ENCODE measurements around the gene ASB7. TPM values are rescaled to one million over a fixed set of nuclear protein-coding genes. Genes with fewer than 3 reads are reported as not detected.

The ASB7 gene
- total RNA-seq, 2 experiments from 2014 or later: 21.1 to 21.5 TPM

GRCh38 chr15:100696452-100696851 is 94.1 kb downstream of the ASB7 start:
- no peak for ATAC-seq (ENCODE audit: low read depth)
- H3K27me3 Mint-ChIP-seq: peaks cover 35% of the 10 kb centered on the region

More at GRCh38 chr15:100696452-100696851, 94.1 kb downstream of the ASB7 start:
- H3K9me3 Mint-ChIP-seq: no peaks in the 10 kb centered on the region
- no peaks in the 10 kb centered on the region for H3K4me1 Mint-ChIP-seq
- no peaks in the 10 kb centered on the region for H3K36me3 Mint-ChIP-seq
- POLR2A ChIA-PET: no interaction called here
- no peak overlapping the region for H3K4me3 Mint-ChIP-seq
- no peak overlapping the region for H3K27ac Mint-ChIP-seq
- no peak for DNase-seq

Other genes starting within 250 kb of the ASB7 start
- under 1 TPM; 0.34 to 0.44 TPM for gene CERS3, start 73.6 kb upstream of the ASB7 start, total RNA-seq
- gene LINS1, start 405 bp upstream of the ASB7 start, total RNA-seq: 10 to 100 TPM; 38.6 to 43.4 TPM

Data from activated naive CD8-positive, alpha-beta T cell treated with anti-CD3 and anti-CD28 coated beads, Interleukin-2, amount 10 ng/mL, durations not matched to agents 7 days and 5 days (primary cell).